ENCODE results near the gene ALOX5AP.

DNA sequence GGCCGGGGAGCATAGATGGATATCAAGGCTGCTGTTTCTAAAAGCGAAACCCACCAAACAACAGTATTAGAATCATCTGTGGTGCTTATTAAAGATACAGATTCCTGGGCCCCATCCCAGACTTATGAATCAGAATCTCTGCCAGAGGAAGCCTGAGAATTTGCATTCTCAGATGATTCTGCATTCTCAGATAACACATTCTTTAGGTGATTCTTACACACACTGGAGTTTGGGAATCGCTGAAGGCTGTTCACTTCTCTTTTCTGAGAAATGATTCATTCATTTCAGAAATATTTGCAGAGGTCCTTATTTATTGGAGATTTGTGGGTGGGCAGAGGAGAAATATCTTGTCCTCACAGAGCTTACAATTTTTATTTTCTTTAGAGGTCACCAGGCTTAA lies 24.4 kb downstream of the ALOX5AP start:
- TF ChIP-seq, protein P1, sequence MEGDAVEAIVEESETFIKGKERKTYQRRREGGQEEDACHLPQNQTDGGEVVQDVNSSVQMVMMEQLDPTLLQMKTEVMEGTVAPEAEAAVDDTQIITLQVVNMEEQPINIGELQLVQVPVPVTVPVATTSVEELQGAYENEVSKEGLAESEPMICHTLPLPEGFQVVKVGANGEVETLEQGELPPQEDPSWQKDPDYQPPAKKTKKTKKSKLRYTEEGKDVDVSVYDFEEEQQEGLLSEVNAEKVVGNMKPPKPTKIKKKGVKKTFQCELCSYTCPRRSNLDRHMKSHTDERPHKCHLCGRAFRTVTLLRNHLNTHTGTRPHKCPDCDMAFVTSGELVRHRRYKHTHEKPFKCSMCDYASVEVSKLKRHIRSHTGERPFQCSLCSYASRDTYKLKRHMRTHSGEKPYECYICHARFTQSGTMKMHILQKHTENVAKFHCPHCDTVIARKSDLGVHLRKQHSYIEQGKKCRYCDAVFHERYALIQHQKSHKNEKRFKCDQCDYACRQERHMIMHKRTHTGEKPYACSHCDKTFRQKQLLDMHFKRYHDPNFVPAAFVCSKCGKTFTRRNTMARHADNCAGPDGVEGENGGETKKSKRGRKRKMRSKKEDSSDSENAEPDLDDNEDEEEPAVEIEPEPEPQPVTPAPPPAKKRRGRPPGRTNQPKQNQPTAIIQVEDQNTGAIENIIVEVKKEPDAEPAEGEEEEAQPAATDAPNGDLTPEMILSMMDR (IDR thresholded peaks at IDR 0.05), result no peak
- TF ChIP-seq EZH2phosphoT487 (IDR thresholded peaks at IDR 0.05), result no peak
- TF ChIP-seq EZH2 (IDR thresholded peaks at IDR 0.05), result no peak
